Suprapubic skin (tissue), 4 donors: ENCODE data around the gene LIPI. TPM values are rescaled to one million over a fixed set of nuclear protein-coding genes. Genes with fewer than 3 reads are reported as not detected.
"Not testable (repeated sequence)": the region's sequence is repeated elsewhere in the genome, so short reads cannot be mapped to it uniquely, and the experiment has no call there.

ENCODE experiments used
- DNase-seq, 2 donors: peaks; one replicate each; pipeline ENCODE4 v3.0.0-alpha.2; 2019; ENCODE audit warnings: low spot score in 2 of 2
- H3K27ac ChIP-seq: fragments of 200-600 bp; sonication (generic); one replicate; pipeline ENCODE4 v1.5.1; 2019
- H3K27me3 ChIP-seq: fragments of 200-600 bp; sonication (generic); one replicate; pipeline ENCODE4 v1.5.1; 2019
- H3K36me3 ChIP-seq: fragments of 200-600 bp; sonication (generic); one replicate; pipeline ENCODE4 v1.5.1; 2019
- H3K4me1 ChIP-seq: fragments of 200-600 bp; sonication (generic); one replicate; pipeline ENCODE4 v1.5.1; 2019
- H3K4me3 ChIP-seq: fragments of 200-600 bp; sonication (generic); one replicate; pipeline ENCODE4 v1.5.1; 2019; ENCODE audit warnings: mild to moderate bottlenecking
- H3K9me3 ChIP-seq: fragments of 200-600 bp; sonication (generic); one replicate; pipeline ENCODE4 v1.5.1; 2019
- CTCF ChIP-seq, 2 donors: fragments of 200-600 bp in 1 of 2; fragments of 450-650 bp in 1 of 2; sonication (generic) in 1 of 2; IDR thresholded peaks; one replicate each; pipeline ENCODE4 v1.5.1; 2016 to 2019; ENCODE audit warnings: antibody characterized with exemption in 2 of 2, mild to moderate bottlenecking in 1 of 2, moderate library complexity in 1 of 2
- EP300 ChIP-seq: sonication (generic); formaldehyde crosslinking; IDR thresholded peaks from one replicate; pipeline ENCODE4 v1.6.1; 2017; ENCODE audit warnings: antibody characterized with exemption
- POLR2A ChIP-seq, 2 donors: fragments of 450-650 bp; IDR thresholded peaks; one replicate each; pipeline ENCODE4 v1.6.1; 2017; ENCODE audit warnings: antibody characterized with exemption in 2 of 2, mild to moderate bottlenecking in 2 of 2, moderate library complexity in 2 of 2
- POLR2AphosphoS5 ChIP-seq, 3 donors: sonication (generic); formaldehyde crosslinking; IDR thresholded peaks; one replicate each; pipeline ENCODE4 v1.6.1; 2017; ENCODE audit warnings: antibody characterized with exemption in 3 of 3
- WGBS: methylation state at CpG from one replicate; pipeline ENCODE4 v1.1.5; 2018; 5-methylcytosine and 5-hydroxymethylcytosine counted together
- total RNA-seq, 4 donors: library from RNA; depleted of rRNA; stranded (reverse); fragments of >200 nt; gene quantifications; one replicate each; pipeline ENCODE4 v1.1.0, GENCODE V29; 2016

LIPI gene
- total RNA-seq, 4 donors from 2014 or later, result not detected

GRCh38 chr21:14120091-14120734, 90.5 kb downstream of the LIPI start:
- no peaks in the 10 kb centered on the region for H3K36me3 ChIP-seq
- no peaks in the 10 kb centered on the region for H3K4me1 ChIP-seq
- H3K4me3 ChIP-seq, result no peak overlapping the region
- 51% methylated on average over 4 of the region's 4 CpGs for WGBS
- no peaks in the 10 kb centered on the region for H3K27me3 ChIP-seq
- TF ChIP-seq EP300, result no peak
- no peak for TF ChIP-seq CTCF (IDR thresholded peaks at IDR 0.05)
- no peak for TF ChIP-seq POLR2AphosphoS5 (IDR thresholded peaks at IDR 0.05)
- TF ChIP-seq POLR2A (IDR thresholded peaks at IDR 0.05), result no peak
- DNase-seq, result no peak
- no peak overlapping the region for H3K27ac ChIP-seq
- H3K9me3 ChIP-seq, result no peaks in the 10 kb centered on the region

- WGBS, result 64% methylated on average over 3 of the region's 3 CpGs
- H3K9me3 ChIP-seq, result no peaks in the 10 kb centered on the region
Measured at GRCh38 chr21:14119038-14119437, 91.7 kb downstream of the LIPI start.

GRCh38 chr21:14116080-14116481, 94.7 kb downstream of the LIPI start:
- Histone ChIP-seq H3K27me3 (no peaks in the 10 kb centered on the region), H3K36me3 (no peaks in the 10 kb centered on the region), H3K4me1 (no peaks in the 10 kb centered on the region), H3K4me3 (no peak overlapping the region), H3K27ac (no peak overlapping the region), H3K9me3 (no peaks in the 10 kb centered on the region)
- WGBS, result 93% methylated on average over 6 of the region's 6 CpGs
- TF ChIP-seq POLR2A (IDR thresholded peaks at IDR 0.05) (no peak), POLR2AphosphoS5 (IDR thresholded peaks at IDR 0.05) (no peak), CTCF (IDR thresholded peaks at IDR 0.05) (no peak), EP300 (no peak)
- DNase-seq, result no peak

More at GRCh38 chr21:14119038-14119437, 91.7 kb downstream of the LIPI start:
- no peak for DNase-seq
- Histone ChIP-seq H3K27ac (no peak overlapping the region), H3K4me1 (no peaks in the 10 kb centered on the region), H3K27me3 (no peaks in the 10 kb centered on the region), H3K4me3 (no peak overlapping the region), H3K36me3 (no peaks in the 10 kb centered on the region)
- TF ChIP-seq POLR2A (IDR thresholded peaks at IDR 0.05), result no peak
- TF ChIP-seq POLR2AphosphoS5 (IDR thresholded peaks at IDR 0.05), result no peak
- no peak for TF ChIP-seq CTCF (IDR thresholded peaks at IDR 0.05)
- no peak for TF ChIP-seq EP300

- no peak overlapping the region for H3K27ac ChIP-seq
- 86% methylated on average over 7 of the region's 7 CpGs for WGBS
- DNase-seq, result no peak
Measured at GRCh38 chr21:14115646-14116045, 95.1 kb downstream of the LIPI start.

GRCh38 chr21:14114251-14114650, 96.5 kb downstream of the LIPI start:
- WGBS, result 86% methylated on average over 3 of the region's 3 CpGs
- no peak for TF ChIP-seq POLR2AphosphoS5 (IDR thresholded peaks at IDR 0.05)
- H3K27ac ChIP-seq, result no peak overlapping the region

More at GRCh38 chr21:14115646-14116045, 95.1 kb downstream of the LIPI start:
- Histone ChIP-seq H3K36me3 (no peaks in the 10 kb centered on the region), H3K4me1 (no peaks in the 10 kb centered on the region), H3K27me3 (no peaks in the 10 kb centered on the region), H3K4me3 (no peak overlapping the region), H3K9me3 (no peaks in the 10 kb centered on the region)
- TF ChIP-seq POLR2A (IDR thresholded peaks at IDR 0.05), result no peak
- TF ChIP-seq POLR2AphosphoS5 (IDR thresholded peaks at IDR 0.05), result no peak
- no peak for TF ChIP-seq EP300
- no peak for TF ChIP-seq CTCF (IDR thresholded peaks at IDR 0.05)

GRCh38 chr21:14104564-14104963, 106.2 kb downstream of the LIPI start:
- H3K4me1 ChIP-seq, H3K9me3 ChIP-seq, H3K36me3 ChIP-seq, H3K4me3 ChIP-seq, H3K27me3 ChIP-seq, DNase-seq, H3K27ac ChIP-seq: not testable (repeated sequence)
- 83% methylated on average over 4 of the region's 4 CpGs for WGBS

More at GRCh38 chr21:14114251-14114650, 96.5 kb downstream of the LIPI start:
- Histone ChIP-seq H3K4me3 (no peak overlapping the region), H3K4me1 (no peaks in the 10 kb centered on the region), H3K27me3 (no peaks in the 10 kb centered on the region), H3K36me3 (no peaks in the 10 kb centered on the region), H3K9me3 (no peaks in the 10 kb centered on the region)
- DNase-seq, result no peak
